Measurements from ENCODE around the gene VSIG10L2.

- TF ChIP-seq CTCF (IDR thresholded peaks at IDR 0.05) = no peak
- no peak for TF ChIP-seq POLR2A (IDR thresholded peaks at IDR 0.05)
- TF ChIP-seq POLR2AphosphoS5 (IDR thresholded peaks at IDR 0.05) = no peak
Observed at GRCh38 chr11:125926682-125927081, 19.2 kb upstream of the VSIG10L2 start.
